Measurements from ENCODE around the gene CCNE1. TPM values are rescaled to one million over a fixed set of nuclear protein-coding genes. Genes with fewer than 3 reads are reported as not detected.

CCNE1 gene
- total RNA-seq, 2 experiments from 2014 or later = 44.9 to 45.3 TPM

GRCh38 chr19:29843180-29844051 is 31.6 kb downstream of the CCNE1 start:
- Mint-ChIP-seq H3K9me3 (no peaks in the 10 kb centered on the region), H3K27ac (peak overlapping the region; percentile 82), H3K4me3 (peak overlapping the region; percentile 67), H3K4me1 (peaks cover 18% of the 10 kb centered on the region), H3K27me3 (peaks cover 4% of the 10 kb centered on the region), H3K36me3 (ENCODE audit: low read depth) (no peaks in the 10 kb centered on the region)
- ChIA-PET CTCF (interaction anchor here (0.9 to 2.6 kb wide), 7 partner anchors 8 to 127 kb away, joined by 3 to 8 read pairs (median 6); no protein-coding TSS in a partner anchor), POLR2A (no interaction called here)
- peak; percentile 24 for DNase-seq

GRCh38 chr19:29844891-29845573 is 33.2 kb downstream of the CCNE1 start:
- DNase-seq = peak; percentile 95
- Mint-ChIP-seq H3K4me1 (peaks cover 18% of the 10 kb centered on the region), H3K27me3 (peaks cover 4% of the 10 kb centered on the region), H3K4me3 (peak overlapping the region; percentile 87), H3K27ac (peak overlapping the region; percentile 87), H3K9me3 (no peaks in the 10 kb centered on the region), H3K36me3 (ENCODE audit: low read depth) (no peaks in the 10 kb centered on the region)
- CTCF ChIA-PET = interaction anchor here (0.6 to 2.4 kb wide), 8 partner anchors 13 to 235 kb away, joined by 3 to 7 read pairs (median 3); no protein-coding TSS in a partner anchor
- POLR2A ChIA-PET = interaction anchor here (0.7 kb wide), 1 partner anchor 21 kb away, joined by 9 read pairs; no protein-coding TSS in a partner anchor

- H3K36me3 Mint-ChIP-seq (ENCODE audit: low read depth) = no peaks in the 10 kb centered on the region
- H3K4me3 Mint-ChIP-seq = peak overlapping the region; percentile 87
- peak overlapping the region; percentile 87 for H3K27ac Mint-ChIP-seq
- H3K27me3 Mint-ChIP-seq = peaks cover 4% of the 10 kb centered on the region
- H3K4me1 Mint-ChIP-seq = peaks cover 17% of the 10 kb centered on the region
- ChIA-PET POLR2A (interaction anchor here (0.7 kb wide), 1 partner anchor 22 kb away, joined by 9 read pairs; no protein-coding TSS in a partner anchor), CTCF (interaction anchor here (0.6 to 1.1 kb wide), 6 partner anchors 12 to 1167 kb away, joined by 3 read pairs; no protein-coding TSS in a partner anchor)
- no peaks in the 10 kb centered on the region for H3K9me3 Mint-ChIP-seq
- peak; percentile 37 for DNase-seq
Observed at GRCh38 chr19:29845574-29846176, 33.9 kb downstream of the CCNE1 start.

GRCh38 chr19:29849208-29849607 is 37.4 kb downstream of the CCNE1 start:
- H3K27me3 Mint-ChIP-seq = peaks cover 4% of the 10 kb centered on the region
- H3K4me3 Mint-ChIP-seq = no peak overlapping the region
- CTCF ChIA-PET = interaction anchor here (0.6 to 2.5 kb wide), 2 partner anchors 9 to 845 kb away, joined by 3 to 7 read pairs; no protein-coding TSS in a partner anchor
- H3K36me3 Mint-ChIP-seq (ENCODE audit: low read depth) = no peaks in the 10 kb centered on the region
- H3K4me1 Mint-ChIP-seq = peaks cover 24% of the 10 kb centered on the region
- no peak overlapping the region for H3K27ac Mint-ChIP-seq
- DNase-seq = no peak
- no peaks in the 10 kb centered on the region for H3K9me3 Mint-ChIP-seq
- POLR2A ChIA-PET = no interaction called here

- H3K9me3 Mint-ChIP-seq = no peaks in the 10 kb centered on the region
- H3K4me3 Mint-ChIP-seq = no peak overlapping the region
- no peak overlapping the region for H3K27ac Mint-ChIP-seq
- ChIA-PET POLR2A (no interaction called here), CTCF (interaction anchor here (1.2 to 2.1 kb wide), 2 partner anchors 8 to 80 kb away, joined by 3 to 8 read pairs; no protein-coding TSS in a partner anchor)
- DNase-seq = no peak
- peaks cover 23% of the 10 kb centered on the region for H3K4me1 Mint-ChIP-seq
- peaks cover 4% of the 10 kb centered on the region for H3K27me3 Mint-ChIP-seq
- no peaks in the 10 kb centered on the region for H3K36me3 Mint-ChIP-seq (ENCODE audit: low read depth)
Observed at GRCh38 chr19:29850482-29850881, 38.7 kb downstream of the CCNE1 start.

GRCh38 chr19:29851769-29852521 is 40.2 kb downstream of the CCNE1 start:
- CTCF ChIA-PET = interaction anchor here (1.1 to 2.1 kb wide), 2 partner anchors 9 to 19 kb away, joined by 6 to 8 read pairs; no protein-coding TSS in a partner anchor
- DNase-seq = no peak
- Mint-ChIP-seq H3K27ac (no peak overlapping the region), H3K36me3 (ENCODE audit: low read depth) (no peaks in the 10 kb centered on the region), H3K27me3 (peaks cover 4% of the 10 kb centered on the region), H3K4me3 (no peak overlapping the region), H3K9me3 (no peaks in the 10 kb centered on the region), H3K4me1 (peaks cover 17% of the 10 kb centered on the region)
- POLR2A ChIA-PET = no interaction called here

- DNase-seq = no peak
- Mint-ChIP-seq H3K9me3 (no peaks in the 10 kb centered on the region), H3K4me3 (no peak overlapping the region), H3K4me1 (peaks cover 17% of the 10 kb centered on the region), H3K36me3 (ENCODE audit: low read depth) (no peaks in the 10 kb centered on the region), H3K27ac (no peak overlapping the region), H3K27me3 (no peaks in the 10 kb centered on the region)
- ChIA-PET POLR2A (no interaction called here), CTCF (interaction anchor here (1.1 kb wide), 1 partner anchor 10 kb away, joined by 3 read pairs; no protein-coding TSS in a partner anchor)
Observed at GRCh38 chr19:29854033-29854432, 42.2 kb downstream of the CCNE1 start.

- Mint-ChIP-seq H3K27ac (peak overlapping the region; percentile 50), H3K27me3 (no peaks in the 10 kb centered on the region), H3K36me3 (ENCODE audit: low read depth) (no peaks in the 10 kb centered on the region), H3K4me1 (peaks cover 17% of the 10 kb centered on the region), H3K4me3 (no peak overlapping the region), H3K9me3 (no peaks in the 10 kb centered on the region)
- DNase-seq = no peak
- CTCF ChIA-PET = no interaction called here
- POLR2A ChIA-PET = no interaction called here
Observed at GRCh38 chr19:29855087-29855486, 43.3 kb downstream of the CCNE1 start.

GRCh38 chr19:29855741-29856500 is 44.1 kb downstream of the CCNE1 start:
- no peaks in the 10 kb centered on the region for H3K9me3 Mint-ChIP-seq
- peaks cover 20% of the 10 kb centered on the region for H3K4me1 Mint-ChIP-seq
- H3K4me3 Mint-ChIP-seq = no peak overlapping the region
- no peaks in the 10 kb centered on the region for H3K36me3 Mint-ChIP-seq (ENCODE audit: low read depth)
- no peak overlapping the region for H3K27ac Mint-ChIP-seq
- no peaks in the 10 kb centered on the region for H3K27me3 Mint-ChIP-seq
- no peak for DNase-seq
- POLR2A ChIA-PET = no interaction called here
- CTCF ChIA-PET = no interaction called here

- ChIA-PET POLR2A (interaction anchor here (0.6 kb wide), 1 partner anchor 133 kb away, joined by 3 read pairs; no protein-coding TSS in a partner anchor), CTCF (interaction anchor here (0.7 to 2.3 kb wide), 16 partner anchors 9 to 248 kb away, joined by 3 to 9 read pairs (median 3); partner anchors contain the start of gene URI1)
- H3K36me3 Mint-ChIP-seq (ENCODE audit: low read depth) = no peaks in the 10 kb centered on the region
- H3K9me3 Mint-ChIP-seq = no peaks in the 10 kb centered on the region
- H3K27me3 Mint-ChIP-seq = peaks cover 9% of the 10 kb centered on the region
- peaks cover 10% of the 10 kb centered on the region for H3K4me1 Mint-ChIP-seq
- no peak overlapping the region for H3K4me3 Mint-ChIP-seq
- DNase-seq = peak; percentile 41
- H3K27ac Mint-ChIP-seq = no peak overlapping the region
Observed at GRCh38 chr19:29858000-29858596, 46.3 kb downstream of the CCNE1 start.

- DNase-seq = no peak
- Mint-ChIP-seq H3K27ac (no peak overlapping the region), H3K4me1 (peaks cover 10% of the 10 kb centered on the region), H3K4me3 (no peak overlapping the region), H3K9me3 (no peaks in the 10 kb centered on the region), H3K27me3 (peaks cover 11% of the 10 kb centered on the region), H3K36me3 (ENCODE audit: low read depth) (no peaks in the 10 kb centered on the region)
- ChIA-PET CTCF (interaction anchor here (0.7 to 2.3 kb wide), 11 partner anchors 10 to 98 kb away, joined by 3 to 9 read pairs (median 3); partner anchors contain the start of gene URI1), POLR2A (no interaction called here)
Observed at GRCh38 chr19:29858621-29859020, 46.8 kb downstream of the CCNE1 start.

All from activated CD4-positive, alpha-beta T cell treated with anti-CD3 and anti-CD28 coated beads, Interleukin-2, amount 10 ng/mL, durations not matched to agents 7 days and 5 days (primary cell).